ENCODE data around the gene GLIS2.

- TF ChIP-seq CTCF (IDR thresholded peaks at IDR 0.05), result no peak
- TF ChIP-seq POLR2A (IDR thresholded peaks at IDR 0.05), result no peak
Measured at GRCh38 chr16:4373909-4374742, 58.3 kb downstream of the GLIS2 start.

Measured in testis (tissue), 2 donors.